Colonic mucosa (tissue), 4 donors: Measurements from ENCODE around the gene DBX1. TPM values are rescaled to one million over a fixed set of nuclear protein-coding genes. Genes with fewer than 3 reads are reported as not detected.

Source experiments
- DNase-seq: peaks from one replicate; pipeline ENCODE4 v3.0.0-alpha.2; 2020
- H3K27ac ChIP-seq: fragments of 200-600 bp; one replicate; pipeline ENCODE4 v1.8.0; 2021
- H3K27me3 ChIP-seq: fragments of 200-600 bp; one replicate; pipeline ENCODE4 v1.8.0; 2021
- H3K36me3 ChIP-seq: fragments of 200-600 bp; one replicate; pipeline ENCODE4 v1.8.0; 2021
- H3K4me1 ChIP-seq: fragments of 200-600 bp; one replicate; pipeline ENCODE4 v1.8.0; 2021; ENCODE audit warnings: mild to moderate bottlenecking
- H3K4me3 ChIP-seq: fragments of 200-600 bp; one replicate; pipeline ENCODE4 v1.8.0; 2021
- H3K9ac ChIP-seq, 2 donors: one replicate each; pipeline ENCODE4 v1.7.0; 2013; ENCODE audit warnings: control low read depth in 2 of 2, low read depth in 2 of 2, low read length in 2 of 2
- H3K9me3 ChIP-seq: fragments of 200-600 bp; one replicate; pipeline ENCODE4 v1.8.0; 2021
- intact Hi-C: fragments of 100-400 bp; cut with DNase I; formaldehyde crosslinking; loops from one replicate; pipeline ENCODE4 v1.14.1; 2022
- total RNA-seq, 2 donors: library from RNA; stranded (reverse); fragmentation: NEBNext Ultra II Directional in 1 of 2; extraction: Animal tissue kit (Norgen Biotek cat#: 25700) in 1 of 2; gene quantifications; one replicate each; pipeline ENCODE4 v1.2.1, GENCODE V29; 2021
- TF ChIP-seq, protein P1 (sequence below): fragments of 200-600 bp; IDR thresholded peaks from one replicate; pipeline ENCODE4 v1.8.0; 2022; ENCODE audit warnings: antibody characterized with exemption, mild to moderate bottlenecking
- donor health status: healthy.
- donor health status: DM: no; HTN: no; CAD: no.
- donor health status: DM: no; HTN: no; CAD: no.

DBX1 gene
- total RNA-seq, 2 donors from 2014 or later, result not detected

- Histone ChIP-seq H3K9me3 (no peaks in the 10 kb centered on the region), H3K4me3 (no peak overlapping the region), H3K27ac (no peak overlapping the region), H3K36me3 (no peaks in the 10 kb centered on the region), H3K27me3 (peaks cover 63% of the 10 kb centered on the region), H3K9ac (no peak overlapping the region), H3K4me1 (no peaks in the 10 kb centered on the region)
- no peak for DNase-seq
- TF ChIP-seq, protein P1, sequence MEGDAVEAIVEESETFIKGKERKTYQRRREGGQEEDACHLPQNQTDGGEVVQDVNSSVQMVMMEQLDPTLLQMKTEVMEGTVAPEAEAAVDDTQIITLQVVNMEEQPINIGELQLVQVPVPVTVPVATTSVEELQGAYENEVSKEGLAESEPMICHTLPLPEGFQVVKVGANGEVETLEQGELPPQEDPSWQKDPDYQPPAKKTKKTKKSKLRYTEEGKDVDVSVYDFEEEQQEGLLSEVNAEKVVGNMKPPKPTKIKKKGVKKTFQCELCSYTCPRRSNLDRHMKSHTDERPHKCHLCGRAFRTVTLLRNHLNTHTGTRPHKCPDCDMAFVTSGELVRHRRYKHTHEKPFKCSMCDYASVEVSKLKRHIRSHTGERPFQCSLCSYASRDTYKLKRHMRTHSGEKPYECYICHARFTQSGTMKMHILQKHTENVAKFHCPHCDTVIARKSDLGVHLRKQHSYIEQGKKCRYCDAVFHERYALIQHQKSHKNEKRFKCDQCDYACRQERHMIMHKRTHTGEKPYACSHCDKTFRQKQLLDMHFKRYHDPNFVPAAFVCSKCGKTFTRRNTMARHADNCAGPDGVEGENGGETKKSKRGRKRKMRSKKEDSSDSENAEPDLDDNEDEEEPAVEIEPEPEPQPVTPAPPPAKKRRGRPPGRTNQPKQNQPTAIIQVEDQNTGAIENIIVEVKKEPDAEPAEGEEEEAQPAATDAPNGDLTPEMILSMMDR, result no peak
- intact Hi-C loops, result no loop called here
These were observed 3.7 kb upstream of the DBX1 start for GRCh38 chr11:20163783-20164481.

GRCh38 chr11:20162824-20163782 lies 2.8 kb upstream of the DBX1 start:
- intact Hi-C loops, result no loop called here
- Histone ChIP-seq H3K36me3 (no peaks in the 10 kb centered on the region), H3K4me3 (no peak overlapping the region), H3K27me3 (peaks cover 71% of the 10 kb centered on the region), H3K9me3 (no peaks in the 10 kb centered on the region), H3K9ac (no peak overlapping the region), H3K4me1 (no peaks in the 10 kb centered on the region), H3K27ac (no peak overlapping the region)
- TF ChIP-seq, protein P1, result no peak
- no peak for DNase-seq

GRCh38 chr11:20161923-20162744 lies 1.9 kb upstream of the DBX1 start:
- no peak overlapping the region for H3K9ac ChIP-seq
- H3K27me3 ChIP-seq, result peaks cover 73% of the 10 kb centered on the region
- H3K4me3 ChIP-seq, result no peak overlapping the region
- H3K4me1 ChIP-seq, result peaks cover under 1% of the 10 kb centered on the region
- DNase-seq, result no peak
- intact Hi-C loops, result no loop called here
- H3K9me3 ChIP-seq, result no peaks in the 10 kb centered on the region
- H3K27ac ChIP-seq, result no peak overlapping the region
- H3K36me3 ChIP-seq, result no peaks in the 10 kb centered on the region
- TF ChIP-seq, protein P1, result no peak

GRCh38 chr11:20161230-20161918 lies 1.1 kb upstream of the DBX1 start:
- DNase-seq, result no peak
- Histone ChIP-seq H3K4me3 (no peak overlapping the region), H3K36me3 (no peaks in the 10 kb centered on the region), H3K27ac (no peak overlapping the region), H3K9me3 (no peaks in the 10 kb centered on the region), H3K27me3 (peaks cover 81% of the 10 kb centered on the region), H3K4me1 (peaks cover 6% of the 10 kb centered on the region), H3K9ac (no peak overlapping the region)
- TF ChIP-seq, protein P1, result no peak
- intact Hi-C loops, result no loop called here
